Cardiac muscle cell (in vitro differentiated cells and primary cell): ENCODE data around the gene GMPPA. TPM values are rescaled to one million over a fixed set of nuclear protein-coding genes. Genes with fewer than 3 reads are reported as not detected.

Experiments used
- DNase-seq, 2 donors: peaks; one replicate each; pipeline versions ENCODE4 v3.0.0 to v3.0.0-alpha.2; 2010 to 2017; ENCODE audit warnings: low read depth in 1 of 2, low spot score in 1 of 2
- H3K27ac ChIP-seq: fragments of 200-600 bp; sonication (generic); 2 replicates; pipeline ENCODE4 v1.5.1; 2016
- H3K27me3 ChIP-seq: fragments of 200-600 bp; sonication (generic); 2 replicates; pipeline ENCODE4 v1.6.0; 2016; ENCODE audit warnings: control low read depth
- H3K36me3 ChIP-seq: fragments of 200-600 bp; sonication (generic); 2 replicates; pipeline ENCODE4 v1.5.1; 2016; ENCODE audit warnings: control low read depth
- H3K4me1 ChIP-seq: fragments of 200-600 bp; sonication (generic); 2 replicates; pipeline ENCODE4 v1.8.1; 2017; ENCODE audit warnings: low read depth, mild to moderate bottlenecking, mixed run types
- H3K4me3 ChIP-seq: fragments of 200-600 bp; sonication (generic); 2 replicates; pipeline ENCODE4 v1.5.1; 2016; ENCODE audit warnings: mild to moderate bottlenecking
- H3K9me3 ChIP-seq: fragments of 200-600 bp; sonication (generic); 2 replicates; pipeline ENCODE4 v1.5.1; 2017; ENCODE audit warnings: low read depth, mild to moderate bottlenecking, control low read depth
- CTCF ChIP-seq: IDR thresholded peaks from 2 replicates; pipeline ENCODE4 v1.5.1; 2012; ENCODE audit warnings: low read depth, mild to moderate bottlenecking, low read length
- polyA plus RNA-seq: library from polyadenylated mRNA; unstranded; fragments of >200 nt; fragmentation: Nextera tagmentation; extraction: Ambion mirVana; gene quantifications from 2 replicates; pipeline ENCODE4 v1.2.1, GENCODE V29; 2016
- total RNA-seq: library from RNA; depleted of rRNA; stranded (reverse); fragments of >200 nt; gene quantifications from 2 replicates; pipeline ENCODE4 v1.2.3, GENCODE V29; 2016

GMPPA gene
- total and polyA plus RNA-seq, 2 experiments from 2014 or later = 35.0 to 67.5 TPM

GRCh38 chr2:219453671-219454590 is 44.8 kb upstream of the GMPPA start:
- Histone ChIP-seq H3K27ac (peak overlapping the region; percentile 82), H3K4me1 (peaks cover 31% of the 10 kb centered on the region), H3K9me3 (no peaks in the 10 kb centered on the region), H3K27me3 (no peaks in the 10 kb centered on the region), H3K4me3 (no peak overlapping the region), H3K36me3 (peaks cover 19% of the 10 kb centered on the region)
- DNase-seq = peak; percentile 60 to 95
- TF ChIP-seq CTCF = no peak

GRCh38 chr2:219455581-219455980 is 43.1 kb upstream of the GMPPA start:
- H3K27ac ChIP-seq = no peak overlapping the region
- H3K4me3 ChIP-seq = no peak overlapping the region
- peaks cover 6% of the 10 kb centered on the region for H3K36me3 ChIP-seq
- H3K4me1 ChIP-seq = peaks cover 42% of the 10 kb centered on the region
- H3K9me3 ChIP-seq = no peaks in the 10 kb centered on the region
- no peak for TF ChIP-seq CTCF
- DNase-seq = no peak
- H3K27me3 ChIP-seq = no peaks in the 10 kb centered on the region

- Histone ChIP-seq H3K4me3 (no peak overlapping the region), H3K4me1 (peaks cover 56% of the 10 kb centered on the region), H3K27me3 (no peaks in the 10 kb centered on the region), H3K27ac (peak overlapping the region; percentile 93), H3K36me3 (peaks cover 11% of the 10 kb centered on the region), H3K9me3 (no peaks in the 10 kb centered on the region)
- peak in 1 of 2 donors; percentile 40 for DNase-seq
- TF ChIP-seq CTCF = no peak
These were observed 40.8 kb upstream of the GMPPA start for GRCh38 chr2:219457784-219458369.

- no peak for TF ChIP-seq CTCF
- Histone ChIP-seq H3K9me3 (no peaks in the 10 kb centered on the region), H3K36me3 (peaks cover 13% of the 10 kb centered on the region), H3K27me3 (no peaks in the 10 kb centered on the region), H3K4me1 (peaks cover 48% of the 10 kb centered on the region), H3K27ac (peak overlapping the region; percentile 93), H3K4me3 (no peak overlapping the region)
- DNase-seq = no peak
These were observed 39.7 kb upstream of the GMPPA start for GRCh38 chr2:219458996-219459395.

GRCh38 chr2:219459460-219460311 is 39.0 kb upstream of the GMPPA start:
- Histone ChIP-seq H3K9me3 (no peaks in the 10 kb centered on the region), H3K36me3 (peaks cover 18% of the 10 kb centered on the region), H3K4me3 (no peak overlapping the region), H3K27ac (peak overlapping the region; percentile 93), H3K27me3 (no peaks in the 10 kb centered on the region), H3K4me1 (peaks cover 48% of the 10 kb centered on the region)
- DNase-seq = peak; percentile 70 to 88
- TF ChIP-seq CTCF = peak; percentile 96
